ENCODE measurements around the gene AHR.

The AHR gene

DNA sequence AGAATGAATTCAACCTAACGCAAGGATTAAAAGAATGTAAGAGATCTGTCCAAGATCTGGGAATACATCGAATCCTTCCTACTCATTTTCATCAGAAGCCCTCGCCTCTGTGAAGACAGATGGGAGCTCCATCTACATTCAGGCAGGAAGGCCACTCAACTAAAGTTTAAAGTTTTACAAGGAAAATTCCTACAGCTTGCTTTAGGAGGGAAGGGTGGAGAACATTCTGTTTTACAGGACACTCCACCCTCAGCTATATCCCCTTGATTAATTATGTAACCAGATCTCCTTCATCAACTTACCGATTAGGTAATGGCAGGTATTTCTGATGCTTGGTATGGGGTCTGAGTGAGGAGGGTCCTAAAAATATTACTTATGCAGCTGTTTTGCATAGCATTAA lies 5.6 kb upstream of the AHR start:
- no peaks in the 10 kb centered on the region for H3K36me3 ChIP-seq (ENCODE audit: control insufficient read depth, insufficient read depth, low read length, severe bottlenecking)
- H3K4me1 ChIP-seq (ENCODE audit: control insufficient read depth, insufficient read depth, low read length) = peaks cover 14% of the 10 kb centered on the region
- no peaks in the 10 kb centered on the region for H3K27me3 ChIP-seq (replicated peaks; ENCODE audit: control insufficient read depth, insufficient read depth, low read length)
- no peaks in the 10 kb centered on the region for H3K9me3 ChIP-seq (ENCODE audit: control insufficient read depth, low read length)
- H3K9ac ChIP-seq (ENCODE audit: low read length) = no peak overlapping the region
- no peak overlapping the region for H3K4me3 ChIP-seq (ENCODE audit: low read length)
- DNase-seq (ENCODE audit: low read depth) = no peak

DNA sequence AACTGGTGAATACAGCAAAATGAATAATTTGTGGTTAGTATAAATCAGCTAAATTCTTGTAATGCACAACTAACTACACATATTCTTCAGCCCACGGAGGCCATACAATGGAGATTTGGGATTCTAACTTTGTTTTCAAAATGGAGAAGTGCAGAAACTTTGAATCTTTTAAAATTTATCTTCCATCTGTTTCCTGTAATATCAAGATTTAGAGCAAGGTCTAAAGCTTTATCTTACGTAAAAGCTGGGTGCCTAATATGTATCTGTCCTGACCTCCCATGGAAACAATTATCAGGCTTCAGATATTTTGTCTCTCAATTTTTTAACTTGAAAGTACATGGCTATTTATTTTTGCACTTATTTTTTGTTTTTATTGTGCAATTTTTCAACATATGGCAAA lies 5.0 kb upstream of the AHR start:
- no peaks in the 10 kb centered on the region for H3K36me3 ChIP-seq (ENCODE audit: control insufficient read depth, insufficient read depth, low read length, severe bottlenecking)
- H3K9ac ChIP-seq (ENCODE audit: low read length) = no peak overlapping the region
- no peak for DNase-seq (ENCODE audit: low read depth)

DNA sequence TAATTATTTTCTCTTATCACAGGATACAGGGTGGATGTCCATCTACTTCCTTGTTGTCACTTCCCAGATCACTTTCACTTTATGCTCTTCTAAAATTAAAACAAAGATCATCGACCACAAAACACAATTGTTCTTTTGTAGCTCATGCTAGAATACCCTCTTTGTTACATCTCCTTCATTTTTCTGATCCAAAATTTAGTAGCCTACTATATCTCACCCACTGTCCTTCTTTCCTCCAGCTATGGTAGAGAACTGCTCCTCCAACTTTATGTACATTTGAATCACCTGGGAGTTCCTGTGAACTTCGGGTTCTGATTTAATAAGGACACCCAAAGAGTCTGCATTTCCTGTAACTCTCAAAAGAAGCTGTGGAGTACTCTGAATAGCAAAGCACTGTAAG lies 1.2 kb upstream of the AHR start:
- Histone ChIP-seq H3K9ac (ENCODE audit: low read length) (no peak overlapping the region), H3K4me3 (ENCODE audit: low read length) (peak overlapping the region; percentile 72)

More for the DNA sequence above, 5.0 kb upstream of the AHR start:
- Histone ChIP-seq H3K4me1 (ENCODE audit: control insufficient read depth, insufficient read depth, low read length) (peaks cover 18% of the 10 kb centered on the region), H3K27me3 (replicated peaks; ENCODE audit: control insufficient read depth, insufficient read depth, low read length) (no peaks in the 10 kb centered on the region), H3K9me3 (ENCODE audit: control insufficient read depth, low read length) (no peaks in the 10 kb centered on the region), H3K4me3 (ENCODE audit: low read length) (no peak overlapping the region)

DNA sequence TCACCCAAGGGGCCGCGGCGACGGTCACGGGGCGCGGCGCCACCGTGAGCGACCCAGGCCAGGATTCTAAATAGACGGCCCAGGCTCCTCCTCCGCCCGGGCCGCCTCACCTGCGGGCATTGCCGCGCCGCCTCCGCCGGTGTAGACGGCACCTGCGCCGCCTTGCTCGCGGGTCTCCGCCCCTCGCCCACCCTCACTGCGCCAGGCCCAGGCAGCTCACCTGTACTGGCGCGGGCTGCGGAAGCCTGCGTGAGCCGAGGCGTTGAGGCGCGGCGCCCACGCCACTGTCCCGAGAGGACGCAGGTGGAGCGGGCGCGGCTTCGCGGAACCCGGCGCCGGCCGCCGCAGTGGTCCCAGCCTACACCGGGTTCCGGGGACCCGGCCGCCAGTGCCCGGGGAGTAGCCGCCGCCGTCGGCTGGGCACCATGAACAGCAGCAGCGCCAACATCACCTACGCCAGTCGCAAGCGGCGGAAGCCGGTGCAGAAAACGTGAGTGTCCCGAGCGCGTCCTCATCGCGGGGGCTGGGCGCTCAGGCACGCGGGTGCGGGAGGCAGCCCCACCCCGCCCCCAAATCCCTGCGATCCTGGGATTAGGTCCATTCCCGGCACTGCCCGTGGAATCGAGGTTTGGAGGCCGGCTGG lies 509 bp downstream of the AHR start:
- Histone ChIP-seq H3K36me3 (ENCODE audit: control insufficient read depth, insufficient read depth, low read length, severe bottlenecking) (no peaks in the 10 kb centered on the region), H3K4me1 (ENCODE audit: control insufficient read depth, insufficient read depth, low read length) (peaks cover 6% of the 10 kb centered on the region), H3K9me3 (ENCODE audit: control insufficient read depth, low read length) (no peaks in the 10 kb centered on the region), H3K4me3 (ENCODE audit: low read length) (peak overlapping the region; percentile 92), H3K9ac (ENCODE audit: low read length) (peak overlapping the region; percentile 85), H3K27me3 (replicated peaks; ENCODE audit: control insufficient read depth, insufficient read depth, low read length) (no peaks in the 10 kb centered on the region)
- peak; percentile 68 for DNase-seq (ENCODE audit: low read depth)

More for the DNA sequence above, 1.2 kb upstream of the AHR start:
- no peaks in the 10 kb centered on the region for H3K36me3 ChIP-seq (ENCODE audit: control insufficient read depth, insufficient read depth, low read length, severe bottlenecking)
- DNase-seq (ENCODE audit: low read depth) = peak; percentile 9
- peaks cover 6% of the 10 kb centered on the region for H3K4me1 ChIP-seq (ENCODE audit: control insufficient read depth, insufficient read depth, low read length)
- no peaks in the 10 kb centered on the region for H3K27me3 ChIP-seq (replicated peaks; ENCODE audit: control insufficient read depth, insufficient read depth, low read length)
- H3K9me3 ChIP-seq (ENCODE audit: control insufficient read depth, low read length) = no peaks in the 10 kb centered on the region

DNA sequence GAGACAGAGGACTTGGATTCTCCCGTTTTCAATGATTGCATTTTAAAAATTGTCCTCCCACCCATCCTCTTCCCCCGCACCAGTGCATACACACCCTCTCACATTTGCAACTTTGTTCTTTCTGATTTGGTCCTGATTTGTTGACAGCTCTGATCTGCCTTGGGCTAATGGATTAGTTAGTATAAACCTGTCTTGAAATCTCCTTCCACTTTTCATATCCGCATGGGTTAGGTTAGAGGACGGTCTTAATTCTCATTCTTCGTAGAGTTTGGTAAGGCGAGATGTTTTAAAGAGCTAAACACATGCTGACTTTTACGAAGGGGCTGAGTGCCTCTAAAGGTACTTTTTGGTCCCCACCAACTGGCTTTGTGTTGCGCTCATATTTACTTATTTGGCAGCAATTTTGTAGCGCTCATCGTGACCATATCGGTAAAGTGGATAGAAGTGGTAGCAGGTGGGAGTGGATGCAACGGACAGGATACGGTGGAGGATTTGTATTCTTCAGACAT lies 1.1 kb downstream of the AHR start:
- Histone ChIP-seq H3K4me3 (ENCODE audit: low read length) (peak overlapping the region; percentile 92), H3K9me3 (ENCODE audit: control insufficient read depth, low read length) (no peaks in the 10 kb centered on the region), H3K36me3 (ENCODE audit: control insufficient read depth, insufficient read depth, low read length, severe bottlenecking) (no peaks in the 10 kb centered on the region), H3K4me1 (ENCODE audit: control insufficient read depth, insufficient read depth, low read length) (peaks cover 9% of the 10 kb centered on the region), H3K27me3 (replicated peaks; ENCODE audit: control insufficient read depth, insufficient read depth, low read length) (no peaks in the 10 kb centered on the region), H3K9ac (ENCODE audit: low read length) (peak overlapping the region; percentile 85)
- DNase-seq (ENCODE audit: low read depth) = peak; percentile 51

DNA sequence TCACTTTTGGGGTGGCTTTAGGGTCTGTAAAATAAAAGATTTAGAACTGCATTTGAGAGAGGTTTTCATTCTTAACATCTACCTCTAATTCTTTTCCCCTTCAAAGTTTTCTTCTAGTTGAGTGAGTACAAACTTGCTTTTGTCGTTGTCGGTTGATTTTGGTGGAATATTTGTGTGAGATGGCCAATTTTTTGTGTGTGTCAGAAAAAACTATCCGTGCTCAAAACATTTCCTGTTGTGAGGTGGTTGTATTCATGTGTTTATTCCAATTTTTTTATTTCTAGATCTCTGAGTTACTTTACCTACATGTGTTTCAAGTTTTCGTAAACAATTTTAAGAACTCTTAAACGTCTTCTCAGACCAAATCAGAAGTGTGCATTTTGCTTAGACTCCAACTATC lies 1.6 kb downstream of the AHR start:
- peak overlapping the region; percentile 85 for H3K9ac ChIP-seq (ENCODE audit: low read length)
- no peaks in the 10 kb centered on the region for H3K27me3 ChIP-seq (replicated peaks; ENCODE audit: control insufficient read depth, insufficient read depth, low read length)
- H3K4me3 ChIP-seq (ENCODE audit: low read length) = peak overlapping the region; percentile 92
- no peaks in the 10 kb centered on the region for H3K36me3 ChIP-seq (ENCODE audit: control insufficient read depth, insufficient read depth, low read length, severe bottlenecking)
- H3K4me1 ChIP-seq (ENCODE audit: control insufficient read depth, insufficient read depth, low read length) = peaks cover 14% of the 10 kb centered on the region
- H3K9me3 ChIP-seq (ENCODE audit: control insufficient read depth, low read length) = no peaks in the 10 kb centered on the region
- DNase-seq (ENCODE audit: low read depth) = no peak

DNA sequence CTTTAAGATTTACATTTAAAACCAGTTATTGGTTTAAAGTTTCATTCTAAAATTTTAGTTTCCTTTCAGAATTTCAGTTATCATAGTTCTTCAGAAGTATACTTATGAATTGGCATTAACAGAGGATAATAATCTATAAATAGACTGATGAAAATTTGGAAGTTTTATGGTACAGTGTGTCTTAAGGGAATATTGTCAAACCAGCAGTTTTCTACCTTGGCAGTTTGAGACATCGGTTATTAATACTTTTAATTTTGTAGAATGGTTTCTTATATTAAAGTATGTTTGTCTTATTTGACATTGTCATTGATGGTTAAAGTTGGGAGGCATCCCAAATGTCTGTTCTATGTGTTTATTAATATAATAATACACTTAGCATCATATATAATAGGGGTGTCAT lies 2.0 kb downstream of the AHR start:
- Histone ChIP-seq H3K4me3 (ENCODE audit: low read length) (peak overlapping the region; percentile 92), H3K9me3 (ENCODE audit: control insufficient read depth, low read length) (no peaks in the 10 kb centered on the region), H3K27me3 (replicated peaks; ENCODE audit: control insufficient read depth, insufficient read depth, low read length) (no peaks in the 10 kb centered on the region), H3K9ac (ENCODE audit: low read length) (peak overlapping the region; percentile 85), H3K36me3 (ENCODE audit: control insufficient read depth, insufficient read depth, low read length, severe bottlenecking) (no peaks in the 10 kb centered on the region), H3K4me1 (ENCODE audit: control insufficient read depth, insufficient read depth, low read length) (peaks cover 18% of the 10 kb centered on the region)
- DNase-seq (ENCODE audit: low read depth) = no peak

DNA sequence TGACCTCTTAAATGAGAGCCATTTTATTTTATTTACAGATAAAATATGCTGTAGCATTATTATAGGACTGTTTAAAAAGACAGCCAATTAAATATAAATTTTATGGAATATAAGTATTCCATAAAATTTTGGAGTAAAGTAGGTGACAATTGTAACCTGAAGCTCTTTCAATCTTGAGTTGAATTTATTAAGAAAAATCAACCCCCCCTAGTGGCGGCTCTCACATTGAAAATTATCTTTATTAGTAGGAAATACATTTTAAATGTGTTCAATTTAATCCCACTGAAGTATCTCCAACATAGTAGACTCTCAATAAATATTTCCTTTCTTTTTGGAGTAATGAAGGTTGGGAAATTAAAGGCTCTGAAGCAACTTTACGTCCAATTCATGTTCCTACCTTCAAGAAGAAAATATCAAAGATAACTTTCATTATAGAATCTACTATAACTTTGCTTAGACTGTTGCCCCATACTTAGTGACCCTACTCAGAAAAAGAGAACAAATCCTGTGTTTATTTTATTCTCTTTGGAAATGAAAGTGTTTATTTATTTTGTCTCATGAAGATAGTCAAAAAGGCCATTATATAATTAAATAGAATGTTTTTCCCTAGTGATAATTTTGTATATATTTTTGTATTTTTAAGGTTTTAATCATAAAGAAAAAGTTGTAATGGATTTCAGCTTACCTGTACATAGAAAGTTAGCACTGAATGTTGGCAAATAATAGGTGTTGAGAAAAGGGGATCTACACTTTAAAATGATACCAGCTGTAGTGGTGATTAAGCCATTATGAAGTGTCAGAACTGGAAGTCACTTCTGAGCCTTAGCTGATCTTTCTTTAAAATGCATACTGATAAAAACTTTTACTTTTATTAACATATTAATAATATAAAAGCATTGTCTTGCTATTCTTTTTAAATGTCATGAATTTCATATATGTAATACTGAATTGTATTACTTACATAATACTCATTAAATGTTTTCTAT lies 3.3 kb downstream of the AHR start:
- no peaks in the 10 kb centered on the region for H3K9me3 ChIP-seq (ENCODE audit: control insufficient read depth, low read length)
- DNase-seq (ENCODE audit: low read depth) = peak; percentile 91
- H3K4me3 ChIP-seq (ENCODE audit: low read length) = peak overlapping the region; percentile 92
- peaks cover 31% of the 10 kb centered on the region for H3K4me1 ChIP-seq (ENCODE audit: control insufficient read depth, insufficient read depth, low read length)
- no peaks in the 10 kb centered on the region for H3K36me3 ChIP-seq (ENCODE audit: control insufficient read depth, insufficient read depth, low read length, severe bottlenecking)
- peak overlapping the region; percentile 85 for H3K9ac ChIP-seq (ENCODE audit: low read length)
- no peaks in the 10 kb centered on the region for H3K27me3 ChIP-seq (replicated peaks; ENCODE audit: control insufficient read depth, insufficient read depth, low read length)

DNA sequence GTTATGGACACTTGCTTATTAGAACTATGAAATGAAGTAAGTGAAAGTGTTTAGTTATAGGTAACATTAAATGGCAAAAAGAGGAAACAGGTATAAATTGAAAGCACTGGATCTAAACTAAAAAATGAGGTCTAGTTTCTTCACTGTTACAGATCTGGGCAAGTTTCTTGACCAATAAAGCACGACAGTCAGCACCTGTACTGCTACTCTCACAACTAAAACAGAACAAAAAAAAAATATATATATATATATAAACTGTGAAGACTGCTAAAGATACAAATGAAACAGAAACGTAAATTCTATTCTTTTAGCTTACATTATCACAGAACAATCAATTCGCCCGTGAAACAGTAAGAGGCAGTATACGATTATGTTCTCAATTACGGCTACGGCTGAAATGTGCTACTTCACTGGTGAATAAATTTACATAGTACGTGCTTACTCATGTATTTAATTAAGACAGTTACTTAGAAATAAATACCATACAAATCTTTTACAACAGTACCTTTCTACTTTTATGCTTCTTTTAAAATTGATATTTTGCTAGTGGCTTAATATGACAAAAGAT lies 4.2 kb downstream of the AHR start:
- peak; percentile 84 for DNase-seq (ENCODE audit: low read depth)
- H3K4me1 ChIP-seq (ENCODE audit: control insufficient read depth, insufficient read depth, low read length) = peaks cover 40% of the 10 kb centered on the region
- peak overlapping the region; percentile 92 for H3K4me3 ChIP-seq (ENCODE audit: low read length)
- H3K9me3 ChIP-seq (ENCODE audit: control insufficient read depth, low read length) = no peaks in the 10 kb centered on the region
- no peaks in the 10 kb centered on the region for H3K36me3 ChIP-seq (ENCODE audit: control insufficient read depth, insufficient read depth, low read length, severe bottlenecking)
- peak overlapping the region; percentile 85 for H3K9ac ChIP-seq (ENCODE audit: low read length)
- no peaks in the 10 kb centered on the region for H3K27me3 ChIP-seq (replicated peaks; ENCODE audit: control insufficient read depth, insufficient read depth, low read length)

DNA sequence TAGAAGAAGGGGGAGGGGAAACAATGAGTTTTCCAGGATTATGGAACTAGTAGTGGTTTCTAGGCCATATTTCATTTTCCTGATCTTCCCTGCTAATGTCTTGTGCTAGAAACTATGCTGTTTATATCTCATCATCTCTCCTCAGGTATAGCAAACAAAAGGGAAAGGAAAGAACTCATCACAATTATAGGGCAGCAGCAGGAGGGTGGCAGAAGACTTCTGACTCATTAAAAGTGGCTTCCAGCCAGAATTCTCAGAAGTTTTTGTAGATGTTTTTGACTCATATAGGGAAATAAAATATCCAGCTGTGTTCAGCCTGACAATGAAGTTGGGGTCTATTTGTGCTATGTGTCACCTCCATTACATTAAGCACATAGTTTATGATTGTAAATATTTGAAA lies 6.5 kb downstream of the AHR start:
- DNase-seq (ENCODE audit: low read depth) = peak; percentile 87
- H3K36me3 ChIP-seq (ENCODE audit: control insufficient read depth, insufficient read depth, low read length, severe bottlenecking) = no peaks in the 10 kb centered on the region
- H3K4me1 ChIP-seq (ENCODE audit: control insufficient read depth, insufficient read depth, low read length) = peaks cover 53% of the 10 kb centered on the region
- no peaks in the 10 kb centered on the region for H3K9me3 ChIP-seq (ENCODE audit: control insufficient read depth, low read length)
- peak overlapping the region; percentile 92 for H3K4me3 ChIP-seq (ENCODE audit: low read length)
- H3K27me3 ChIP-seq (replicated peaks; ENCODE audit: control insufficient read depth, insufficient read depth, low read length) = no peaks in the 10 kb centered on the region
- H3K9ac ChIP-seq (ENCODE audit: low read length) = peak overlapping the region; percentile 73
